ENCODE measurements around the gene MCF2L2.

MCF2L2 gene

DNA sequence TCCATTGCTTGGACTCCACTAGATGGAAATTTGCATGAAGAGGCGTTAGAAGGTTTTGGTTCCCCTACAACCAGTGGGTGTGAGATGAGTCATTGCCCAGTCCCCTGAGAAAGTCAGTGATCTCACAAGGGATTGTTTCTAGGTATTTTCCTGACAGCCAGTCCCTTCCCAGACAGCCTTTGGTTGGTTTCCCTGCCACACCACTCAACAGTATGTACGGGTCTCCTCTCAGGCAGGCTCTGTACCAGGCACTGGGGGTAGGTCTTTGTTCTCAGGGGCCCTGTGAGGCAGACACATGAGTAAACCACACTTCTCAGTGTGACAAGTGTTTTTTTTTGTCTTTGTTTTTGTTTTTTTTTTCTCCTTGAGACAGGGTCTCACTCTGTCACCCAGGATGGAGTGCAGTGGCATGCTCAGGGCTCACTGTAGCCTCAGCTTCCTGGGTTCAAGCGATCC lies 269.8 kb downstream of the MCF2L2 start:
- peak; percentile 26 to 50 for ATAC-seq

DNA sequence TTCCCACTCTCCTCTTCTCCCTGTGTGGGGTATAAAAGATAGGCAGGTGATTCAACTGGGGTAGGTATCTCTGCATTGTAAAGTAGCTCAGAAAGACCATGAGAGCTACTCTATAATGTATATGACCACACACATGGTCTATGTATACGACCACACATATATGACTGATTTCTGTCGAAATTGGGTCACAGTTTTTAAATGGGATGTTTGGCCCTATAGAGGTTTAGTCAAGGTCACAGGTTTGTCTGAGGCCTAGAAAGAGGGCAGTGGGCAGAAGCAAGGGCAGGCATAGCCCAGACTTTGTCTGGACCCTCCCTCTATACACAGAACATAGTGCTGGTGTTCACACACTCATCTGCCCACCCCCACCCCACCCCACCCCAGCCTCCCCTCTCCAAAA lies 270.3 kb downstream of the MCF2L2 start:
- ATAC-seq: no peak

DNA sequence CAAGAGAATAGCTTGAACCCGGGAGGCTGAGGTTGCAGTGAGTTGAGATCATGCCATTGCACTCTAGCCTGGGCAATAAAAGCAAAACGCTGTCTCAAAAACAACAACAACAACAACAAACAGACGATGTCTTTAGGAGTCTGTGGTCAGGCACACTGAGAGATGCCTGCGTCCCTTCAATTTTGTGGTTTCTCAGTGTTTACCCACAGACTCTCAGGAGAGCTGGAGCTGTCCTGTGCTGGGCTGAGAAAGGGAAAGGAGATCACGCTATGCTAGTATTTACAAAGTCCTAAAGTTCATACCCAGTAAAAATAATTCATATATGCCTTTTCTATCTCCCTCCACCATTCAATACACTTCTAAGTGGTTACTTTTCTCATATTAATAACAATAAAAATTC lies 272.2 kb downstream of the MCF2L2 start:
- no peak for ATAC-seq

DNA sequence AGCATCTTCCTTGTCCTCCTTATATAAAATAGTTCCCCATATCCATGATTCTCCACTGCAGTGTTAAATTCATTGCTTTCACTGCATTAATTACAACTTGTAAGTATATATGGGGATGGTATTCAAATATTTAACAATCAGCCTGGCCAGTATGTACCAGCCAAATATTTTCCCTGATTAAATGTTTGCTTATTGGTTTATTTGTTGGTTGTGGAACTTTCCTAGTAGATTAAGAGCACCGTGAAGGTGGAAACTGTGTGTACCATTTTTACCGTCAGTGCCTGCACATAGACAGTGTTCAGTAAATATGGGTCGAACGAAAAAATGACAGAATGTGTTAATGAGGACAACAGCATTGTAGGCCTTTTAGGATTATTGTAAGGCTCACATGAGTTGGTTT lies 272.9 kb downstream of the MCF2L2 start:
- ATAC-seq: no peak

DNA sequence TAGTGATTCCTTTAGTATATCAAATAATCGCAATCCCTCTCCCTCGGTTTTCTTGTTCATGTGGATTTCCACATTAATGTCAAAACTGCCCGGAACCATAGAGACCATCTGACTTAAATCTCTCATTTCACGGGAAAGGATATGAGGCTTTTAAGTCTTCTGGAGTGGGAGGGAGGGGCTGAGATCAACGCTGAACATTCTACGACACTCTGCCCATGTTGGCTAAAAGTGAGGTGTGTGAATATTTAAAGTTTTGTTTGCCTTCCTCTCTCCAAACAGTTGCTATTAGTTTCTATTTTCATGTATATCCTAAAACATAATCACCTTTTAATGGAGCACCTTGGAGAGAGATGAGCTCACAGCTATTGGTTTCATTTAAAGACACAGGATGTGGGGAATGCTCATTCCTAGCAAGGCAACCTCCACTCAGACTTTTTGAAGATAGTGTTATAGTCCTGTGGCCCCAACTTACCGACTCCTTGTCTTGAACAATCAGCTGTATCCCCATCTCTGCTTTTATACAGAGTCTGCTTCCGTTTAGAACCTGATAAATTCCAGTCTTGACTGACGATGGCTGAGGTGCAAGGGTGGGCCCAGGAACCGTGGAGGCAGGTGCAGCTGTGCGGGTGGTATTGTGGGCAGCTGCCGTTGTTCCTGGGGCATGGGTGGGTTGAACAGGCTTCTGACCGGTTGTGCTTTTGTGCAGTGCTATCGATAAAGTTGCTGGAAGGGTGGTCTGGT lies 275.0 kb downstream of the MCF2L2 start:
- no peak for ATAC-seq

DNA sequence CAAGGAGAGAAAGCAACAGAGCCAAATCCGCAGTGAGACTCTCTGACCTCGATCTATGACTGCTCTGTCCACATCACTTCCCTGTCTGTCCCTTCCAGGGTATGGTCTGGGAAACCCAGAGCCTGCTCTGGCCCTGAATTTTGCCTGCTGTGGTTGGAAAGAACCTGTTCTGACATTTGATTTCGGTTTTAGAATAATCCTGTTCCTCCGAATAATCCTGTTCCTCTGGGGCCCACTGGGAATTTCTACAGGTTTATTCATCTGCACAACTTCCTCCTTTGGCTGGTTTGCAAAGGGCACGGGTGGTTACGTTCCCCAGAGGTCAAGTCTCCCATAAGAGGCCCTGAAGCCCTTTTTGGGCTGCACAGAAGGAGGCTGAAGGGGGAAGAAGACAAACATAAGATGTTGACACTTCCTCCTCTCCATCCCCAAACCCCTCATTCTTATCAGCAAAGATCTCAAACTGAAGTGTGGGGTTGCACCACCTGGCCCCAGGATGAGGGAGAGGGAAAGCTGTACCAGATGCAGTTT lies 276.5 kb downstream of the MCF2L2 start:
- no peak for ATAC-seq

DNA sequence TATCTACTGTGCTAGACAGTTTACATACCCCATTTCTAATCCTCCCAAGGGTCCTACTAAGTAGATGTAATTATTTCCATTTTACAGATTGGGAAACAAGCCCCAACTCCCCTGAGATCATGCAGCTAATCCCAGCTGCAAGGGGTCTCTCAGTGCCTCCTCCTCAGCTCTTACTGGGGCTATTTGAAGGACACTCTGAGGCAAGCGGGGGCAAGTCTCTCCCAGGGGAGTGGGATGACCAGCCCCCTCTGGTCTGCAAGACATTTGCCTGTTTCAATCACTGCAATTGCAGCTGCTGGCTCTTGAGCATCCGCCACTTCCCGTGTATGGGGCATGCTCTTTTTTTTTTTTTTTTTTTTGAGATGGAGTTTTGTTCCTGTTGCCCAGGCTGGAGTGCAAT lies 277.3 kb downstream of the MCF2L2 start:
- ATAC-seq: no peak

DNA sequence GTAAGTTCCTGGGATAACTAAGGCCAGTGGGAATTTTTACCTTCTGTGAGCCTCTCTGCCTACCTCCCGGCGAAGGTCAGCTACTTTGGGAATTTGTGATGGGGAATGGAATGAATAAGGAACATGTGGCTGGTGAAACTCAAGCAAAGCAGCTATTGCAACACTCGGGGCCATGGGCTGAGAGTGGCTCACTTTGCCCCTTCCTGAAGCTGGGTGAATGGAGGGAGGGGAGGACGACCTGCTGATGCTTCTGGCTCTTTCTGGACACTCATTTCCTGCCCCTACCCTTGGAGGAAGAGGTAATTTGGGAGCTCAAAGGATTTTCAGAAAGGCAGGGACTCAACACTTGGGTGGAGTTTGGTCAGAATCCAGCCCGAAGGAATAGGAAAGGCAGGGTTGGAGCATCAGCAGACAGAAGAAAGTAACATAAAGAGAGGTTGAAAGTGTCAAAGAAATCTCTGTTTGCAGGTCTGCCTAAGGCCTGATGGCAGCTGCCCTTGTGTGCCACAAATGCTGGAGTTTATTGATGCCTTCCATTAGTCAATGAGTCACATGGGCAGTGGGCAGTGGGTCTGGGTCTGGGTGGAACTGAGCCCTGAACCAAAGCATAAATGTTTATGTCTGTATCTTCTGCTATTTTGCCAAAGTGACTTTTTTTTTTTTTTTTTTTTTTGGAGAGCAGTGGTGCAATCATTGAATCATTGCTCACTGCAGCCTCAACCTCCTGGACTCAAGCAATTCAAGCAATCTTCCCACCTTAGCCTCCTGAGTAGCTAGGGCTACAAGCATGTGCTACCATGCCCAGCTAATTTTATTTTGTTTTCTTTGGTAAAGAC lies 278.3 kb downstream of the MCF2L2 start:
- no peak for ATAC-seq

DNA sequence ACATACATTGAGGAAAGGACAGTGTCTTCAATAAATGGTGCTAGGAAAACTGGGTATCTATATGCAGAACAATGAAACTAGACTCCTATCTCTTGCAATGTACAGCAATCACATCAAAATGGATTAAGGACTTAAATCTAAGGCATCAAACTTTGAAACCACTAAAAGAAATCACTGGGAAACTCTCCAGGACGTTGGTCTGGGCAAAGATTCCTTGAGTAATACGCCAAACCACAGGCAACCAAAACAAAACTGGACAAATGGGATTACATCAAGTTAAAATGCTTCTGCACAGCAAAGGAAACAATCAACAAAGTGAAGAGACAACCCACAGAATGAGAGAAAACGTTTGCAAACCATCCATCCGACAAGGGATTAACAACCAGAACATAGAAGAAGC lies 280.4 kb downstream of the MCF2L2 start:
- no peak for ATAC-seq

DNA sequence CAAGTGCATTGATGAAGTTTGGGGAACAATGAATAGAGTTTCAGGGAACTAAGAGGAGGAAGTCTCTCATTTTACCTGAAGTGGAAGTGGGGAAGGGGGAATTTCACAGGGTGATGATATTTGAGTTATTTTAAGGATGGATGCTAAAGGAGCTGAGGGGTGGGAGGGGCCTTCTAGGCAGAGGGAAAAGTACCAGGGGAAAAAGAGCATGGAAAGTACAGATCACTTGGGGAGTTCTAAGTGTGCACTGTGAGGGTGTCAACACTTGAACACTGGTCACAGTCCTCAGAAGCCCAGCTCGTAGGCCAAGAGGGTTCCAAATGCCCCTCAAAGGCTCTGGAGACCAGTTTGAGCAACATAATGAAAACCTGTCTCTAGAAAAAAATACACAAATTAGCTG lies 284.1 kb downstream of the MCF2L2 start:
- ATAC-seq: no peak

DNA sequence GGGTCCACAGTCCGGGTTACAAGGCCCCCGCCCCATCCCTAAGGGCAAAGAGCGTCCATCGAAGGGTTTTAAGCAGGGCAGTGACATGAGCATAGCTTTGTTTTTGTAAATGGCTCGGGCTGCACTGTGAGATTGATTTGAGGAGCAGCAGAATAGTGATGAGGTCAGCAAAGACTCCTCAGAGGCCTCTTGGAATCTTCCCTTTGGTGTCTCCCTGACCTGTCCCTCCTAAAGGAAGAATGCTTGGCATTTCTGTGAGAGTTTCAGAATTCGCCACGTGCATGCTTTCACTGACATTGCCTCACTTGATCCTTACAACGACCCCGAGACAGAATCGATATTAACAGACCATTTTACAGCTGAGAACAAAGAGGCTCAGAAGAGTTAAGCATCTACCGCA lies 286.2 kb downstream of the MCF2L2 start:
- ATAC-seq: no peak

DNA sequence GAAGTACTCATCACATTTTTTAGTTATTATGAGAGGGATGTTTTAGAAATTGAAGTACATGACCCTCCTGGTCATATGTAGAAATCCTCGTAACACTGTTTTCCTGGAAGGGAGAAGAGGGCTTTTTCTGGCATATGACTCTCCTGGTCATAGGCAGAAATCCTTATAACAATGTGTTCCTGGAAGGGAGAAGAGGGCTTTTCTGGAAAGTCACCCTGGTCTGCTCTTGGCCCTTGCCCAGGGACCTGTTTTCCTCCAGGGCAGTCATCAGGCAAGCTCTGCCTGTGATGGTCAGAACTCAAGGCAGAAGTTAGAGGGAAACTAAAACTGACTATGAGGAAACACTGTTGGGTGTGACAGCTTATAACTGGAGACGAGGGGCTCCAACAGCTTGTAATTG lies 293.6 kb downstream of the MCF2L2 start:
- no peak for ATAC-seq

DNA sequence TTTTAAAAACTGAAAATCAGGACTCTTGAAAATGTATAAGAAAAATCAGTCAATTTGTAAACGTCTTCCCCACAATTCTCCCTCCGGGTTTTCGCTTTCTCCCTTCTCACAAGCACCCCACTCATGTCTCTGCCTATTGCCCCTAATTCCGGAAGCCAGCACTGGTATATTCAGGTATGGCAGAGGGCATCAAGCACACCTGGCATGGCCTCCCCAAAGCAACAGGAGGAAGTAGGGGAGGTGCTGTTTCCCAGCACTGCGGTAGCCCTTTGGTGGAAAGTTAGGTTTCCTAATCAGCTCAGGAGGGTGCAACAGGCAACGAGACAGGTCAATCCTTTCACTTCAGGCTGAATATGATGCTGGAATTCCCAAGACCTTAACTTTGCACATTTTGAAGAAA lies 296.0 kb downstream of the MCF2L2 start:
- no peak for ATAC-seq

DNA sequence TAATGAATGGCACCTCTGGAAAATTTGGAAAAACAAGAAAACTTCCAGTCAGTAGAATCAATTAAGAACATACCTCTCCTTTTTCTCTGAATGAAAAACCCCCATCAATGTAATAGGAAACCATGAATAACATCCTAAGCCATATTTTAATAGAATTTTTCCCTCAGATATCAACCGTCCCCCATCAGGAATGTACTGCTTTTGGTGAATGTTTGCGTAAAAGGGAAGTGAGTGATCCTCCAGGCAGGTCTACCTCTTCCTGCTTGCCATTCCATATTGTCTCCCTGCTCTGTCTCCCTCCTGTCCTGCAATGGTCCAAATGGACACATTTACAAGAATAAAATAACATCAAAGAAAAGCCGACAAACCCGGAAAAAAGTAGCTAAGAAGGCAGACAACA lies 296.7 kb downstream of the MCF2L2 start:
- no peak for ATAC-seq

DNA sequence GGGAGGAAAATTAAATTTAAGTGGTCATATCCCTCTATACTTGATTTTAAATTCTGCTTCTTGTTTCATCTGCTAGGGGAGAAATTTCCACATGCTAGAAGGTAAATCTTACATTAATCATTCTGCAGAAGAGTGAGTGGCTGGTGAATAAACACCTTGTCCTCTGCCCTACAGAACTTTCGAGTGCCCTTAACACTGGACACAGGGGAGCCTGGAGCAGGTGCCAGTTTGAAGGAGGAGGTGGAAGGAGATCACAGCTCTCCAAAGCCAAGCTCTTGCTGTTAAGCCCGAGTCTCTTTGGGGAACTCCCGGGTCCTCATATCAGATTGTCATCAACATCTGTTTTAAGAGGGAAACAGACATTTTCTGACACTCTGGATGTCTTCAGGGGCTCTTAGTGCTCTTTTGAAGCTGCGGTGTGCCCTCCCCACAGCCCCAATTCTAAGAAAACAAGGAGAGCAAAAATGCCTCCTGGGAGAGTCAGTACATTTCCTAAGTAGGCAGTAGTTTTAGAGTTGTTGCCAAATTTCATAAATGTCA lies 297.2 kb downstream of the MCF2L2 start:
- ATAC-seq: no peak

DNA sequence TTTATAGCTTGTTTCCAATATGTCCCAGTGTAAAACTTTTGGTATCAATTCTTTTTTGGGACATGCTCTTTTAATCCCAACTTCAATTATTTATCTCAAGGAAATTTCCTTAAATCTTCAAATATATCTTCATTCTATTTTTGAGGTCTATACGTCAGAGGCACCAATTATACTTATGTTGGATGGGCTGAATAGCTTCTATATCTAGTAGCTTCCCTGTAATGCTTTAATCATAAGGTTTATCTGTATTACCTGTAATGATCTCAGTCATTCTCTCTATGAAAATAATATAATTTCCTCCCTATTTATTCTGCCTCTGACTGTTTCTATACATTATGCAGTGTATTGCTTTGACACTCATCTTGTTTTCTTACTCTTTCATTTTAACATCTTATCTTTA lies 299.2 kb downstream of the MCF2L2 start:
- no peak for ATAC-seq

DNA sequence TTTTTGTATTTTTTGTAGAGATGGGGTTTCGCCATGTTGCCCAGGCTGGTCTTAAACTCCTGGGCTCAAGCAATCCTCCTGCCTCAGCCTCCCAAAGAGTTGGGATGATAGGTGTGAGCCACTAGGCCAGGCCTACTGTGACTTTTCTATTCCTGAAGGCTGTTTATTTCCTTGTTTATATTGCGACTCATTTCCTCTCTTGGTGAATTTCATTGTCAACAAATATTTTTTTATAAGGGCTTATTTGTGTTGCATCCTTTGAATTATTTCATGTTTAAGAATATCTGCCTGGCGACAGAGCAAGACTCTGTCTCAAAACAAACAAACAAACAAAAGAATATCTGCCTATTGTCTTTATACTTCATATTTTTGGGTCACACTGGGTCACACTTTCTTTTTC lies 299.7 kb downstream of the MCF2L2 start:
- no peak for ATAC-seq
